ENCODE data around the gene CD200.

The CD200 gene, protein sequence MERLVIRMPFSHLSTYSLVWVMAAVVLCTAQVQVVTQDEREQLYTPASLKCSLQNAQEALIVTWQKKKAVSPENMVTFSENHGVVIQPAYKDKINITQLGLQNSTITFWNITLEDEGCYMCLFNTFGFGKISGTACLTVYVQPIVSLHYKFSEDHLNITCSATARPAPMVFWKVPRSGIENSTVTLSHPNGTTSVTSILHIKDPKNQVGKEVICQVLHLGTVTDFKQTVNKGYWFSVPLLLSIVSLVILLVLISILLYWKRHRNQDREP

DNA sequence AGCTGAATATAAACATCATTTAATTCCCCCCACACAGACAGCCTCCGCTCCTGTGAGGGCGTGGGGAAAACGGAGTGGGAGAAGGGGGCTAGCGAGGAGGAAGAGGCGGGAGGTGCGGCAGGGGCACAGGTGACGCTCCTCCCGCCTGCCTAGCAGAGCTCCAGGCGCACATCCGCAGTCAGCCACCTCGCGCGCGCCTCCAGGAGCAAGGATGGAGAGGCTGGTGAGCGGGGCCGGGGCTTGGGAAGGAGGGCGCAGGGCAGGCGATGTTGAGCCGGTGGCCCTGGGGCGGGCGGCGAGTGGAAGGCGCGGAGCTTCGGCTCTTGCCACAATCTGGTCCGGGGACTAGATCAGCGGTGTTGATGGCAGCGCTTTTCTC lies at the start of gene CD200:
TSS of gene CD200 (plus strand) at position 155 of the 379 bp plus-strand sequence. CDS start at position 212, 57 bp downstream.
- no peak for DNase-seq (ENCODE audit: low spot score)

DNA sequence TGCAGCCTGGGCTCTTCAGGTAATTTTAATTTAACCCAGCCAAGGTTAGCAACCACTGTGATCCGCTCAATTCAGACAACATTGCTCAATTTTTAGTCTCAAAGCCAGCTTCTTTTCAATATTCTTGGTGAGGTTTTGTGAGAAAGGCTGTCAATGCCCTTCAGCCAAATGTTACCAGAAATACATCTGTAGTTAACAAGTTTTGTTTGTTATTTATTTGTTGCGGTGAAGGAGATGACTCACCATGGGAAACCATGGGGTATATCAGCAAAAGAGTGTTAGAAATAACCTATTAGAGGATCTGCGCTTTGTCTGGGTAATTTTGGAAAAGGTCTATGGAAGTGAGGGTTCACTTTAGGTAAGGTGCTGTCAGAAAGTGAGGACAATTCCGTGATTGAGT lies 43.9 kb upstream of the CD200 start:
- no peak for DNase-seq (ENCODE audit: low spot score)

DNA sequence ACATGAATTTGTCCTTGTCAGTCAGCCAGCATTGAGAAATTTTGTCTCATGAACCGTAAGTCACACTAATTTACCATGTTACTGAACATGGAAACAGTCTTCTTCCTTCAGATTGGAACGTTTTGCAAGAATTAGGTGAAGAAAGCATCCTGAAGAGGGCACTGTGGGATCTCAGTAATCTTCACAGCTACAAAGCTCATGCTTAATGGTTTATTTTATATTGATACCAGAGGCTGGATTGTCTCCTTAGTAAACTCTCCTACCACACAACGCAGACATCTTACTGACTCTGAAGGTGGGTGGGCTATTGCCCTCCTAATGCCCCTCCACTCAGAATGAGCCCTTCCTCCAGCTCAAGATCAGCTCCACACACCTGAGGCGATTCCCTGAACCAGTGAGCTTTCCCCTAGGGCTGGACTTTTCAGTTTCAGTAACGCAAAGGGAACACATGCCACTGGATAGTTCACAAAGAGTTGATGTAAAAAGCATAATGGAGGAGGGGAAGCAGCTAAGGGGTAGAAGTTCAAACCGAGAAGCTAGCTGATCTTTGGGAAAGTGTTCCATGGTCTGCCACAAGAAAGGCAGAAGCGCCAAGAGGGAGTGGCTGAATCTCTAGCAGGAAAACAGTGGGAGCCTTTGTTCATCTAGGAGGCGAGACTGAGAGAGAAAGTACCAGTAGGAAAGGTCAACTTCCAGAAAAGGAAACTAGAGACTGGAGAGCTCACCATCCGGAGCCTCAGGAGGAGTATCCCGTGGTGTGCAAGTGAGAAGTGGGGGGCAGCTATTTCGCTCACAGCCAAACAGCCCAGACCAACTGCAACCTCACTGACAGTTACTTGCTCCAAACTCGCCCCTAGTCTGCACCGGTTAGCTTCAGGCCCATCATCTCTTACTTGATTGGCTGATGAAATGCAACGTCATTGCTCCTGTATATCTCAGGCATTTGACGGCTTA lies 39.3 kb upstream of the CD200 start, which contains the start of gene SLC9C1:
TSS of gene SLC9C1 (minus strand) at position 849 of the 954 bp plus-strand sequence. CDS start 7,425 bp downstream, outside the sequence.
- peak; percentile 59 for DNase-seq (ENCODE audit: low spot score)

DNA sequence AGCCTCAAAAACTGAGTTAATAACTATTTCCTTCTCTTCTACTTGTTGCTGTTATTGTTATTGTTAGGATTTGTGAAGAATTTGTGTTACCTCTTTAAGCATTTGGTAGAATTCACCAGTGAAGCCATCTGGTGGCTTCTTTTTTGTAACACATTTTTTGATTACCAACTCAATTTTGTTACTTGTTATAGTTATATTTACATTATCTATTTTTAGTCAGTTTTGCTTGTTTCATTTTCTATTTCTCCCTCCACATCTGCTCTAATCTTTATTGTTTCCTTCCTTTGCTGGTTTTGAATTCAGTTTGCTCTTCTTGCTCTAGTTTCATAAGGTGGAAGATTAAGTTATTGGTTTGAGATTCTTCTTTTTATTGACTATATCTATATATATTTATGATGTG lies 35.2 kb upstream of the CD200 start:
- no peak for DNase-seq (ENCODE audit: low spot score)

DNA sequence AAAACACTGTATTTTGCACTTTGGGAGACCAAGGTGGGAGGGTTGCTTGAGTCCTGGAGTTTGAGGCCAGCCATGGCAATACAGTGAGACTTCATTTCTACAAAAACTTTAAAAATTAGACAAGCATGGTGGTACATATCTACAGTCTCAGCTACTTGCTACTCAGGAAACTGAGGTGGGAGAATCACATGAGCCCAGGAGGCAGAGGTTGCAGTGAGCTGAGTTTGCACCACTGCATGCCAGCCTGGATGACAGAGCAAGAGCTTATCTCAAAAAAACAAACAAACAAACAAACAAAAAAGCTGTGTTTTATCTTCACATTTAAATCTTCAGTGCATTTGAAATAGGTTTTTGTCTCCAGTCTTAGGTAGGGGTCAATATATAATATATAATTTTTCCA lies 34.2 kb upstream of the CD200 start:
- DNase-seq (ENCODE audit: low spot score): no peak

DNA sequence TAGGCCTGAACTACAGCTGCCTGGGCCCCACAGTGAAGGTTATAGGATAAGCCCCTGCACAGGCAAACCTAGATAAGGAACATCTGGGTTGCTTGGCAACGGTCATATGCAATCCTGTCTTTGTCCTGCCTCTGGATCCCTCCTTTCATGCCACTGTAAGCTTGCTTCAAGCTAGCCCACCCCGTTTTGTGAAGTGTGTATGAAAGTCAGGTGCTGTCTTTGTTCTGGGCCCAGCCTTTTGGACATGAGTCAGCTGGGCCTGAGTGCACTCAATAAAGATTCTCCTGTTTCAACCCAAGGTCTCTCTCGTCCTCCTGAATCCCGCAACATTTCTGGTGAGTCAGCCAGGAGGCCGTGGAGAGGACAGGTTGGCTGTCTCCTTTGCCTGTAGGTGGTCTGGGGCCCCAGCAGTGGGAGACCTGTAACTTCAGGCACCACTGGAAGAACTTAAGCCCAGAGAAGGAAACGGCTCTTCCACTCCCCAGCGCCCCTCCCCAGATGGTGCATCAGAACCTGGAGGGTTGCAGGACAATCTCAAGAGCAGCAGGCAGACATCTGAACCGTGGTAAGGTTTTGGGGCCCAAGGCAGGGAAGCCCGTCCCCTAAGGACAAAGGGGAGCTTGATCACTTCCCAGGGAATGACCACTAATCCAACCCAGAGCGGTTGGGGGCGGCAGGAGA lies 30.7 kb upstream of the CD200 start:
- DNase-seq (ENCODE audit: low spot score): no peak

DNA sequence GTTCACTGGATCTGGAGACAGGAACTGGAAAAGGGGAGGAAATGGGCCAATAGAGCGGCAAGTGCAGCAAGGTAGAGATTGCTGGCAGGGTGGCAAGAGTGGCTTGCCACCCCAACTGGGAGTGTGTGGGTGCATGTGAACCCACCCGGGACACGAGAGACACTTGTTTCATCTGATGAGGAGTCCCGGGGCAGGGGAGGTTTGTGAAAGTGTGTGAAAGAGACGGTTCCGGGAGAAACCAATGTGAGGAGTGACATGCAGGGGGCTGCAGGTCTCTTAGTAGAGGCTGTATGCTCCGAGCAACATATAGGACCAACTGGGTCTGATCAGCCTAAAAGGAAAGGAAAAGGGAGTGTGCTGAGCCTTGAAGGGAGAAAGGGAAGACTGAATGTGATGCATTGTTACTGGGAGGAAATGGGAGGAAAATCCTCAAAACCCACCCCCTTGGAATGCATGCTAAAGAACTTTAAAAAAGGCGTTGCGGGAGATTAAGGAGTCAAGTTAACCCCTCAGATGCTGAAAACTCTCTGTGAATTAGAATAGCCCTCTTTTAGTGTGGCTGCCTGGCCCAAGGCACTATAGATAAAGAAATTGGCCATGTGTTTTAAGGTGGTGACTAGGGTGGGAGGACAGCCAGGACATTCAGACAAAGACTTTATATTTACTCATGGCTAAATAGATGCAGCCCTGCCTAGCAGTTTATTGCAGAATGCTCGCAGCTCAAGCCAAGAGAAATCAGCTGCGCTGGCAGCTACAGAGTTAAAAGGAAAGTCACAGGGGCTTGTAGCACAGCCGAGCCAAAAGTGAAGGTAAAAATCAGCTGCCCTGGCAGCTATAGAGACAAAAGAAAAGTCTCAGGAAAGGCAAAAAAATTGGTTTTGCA lies 29.8 kb upstream of the CD200 start:
- DNase-seq (ENCODE audit: low spot score): no peak

DNA sequence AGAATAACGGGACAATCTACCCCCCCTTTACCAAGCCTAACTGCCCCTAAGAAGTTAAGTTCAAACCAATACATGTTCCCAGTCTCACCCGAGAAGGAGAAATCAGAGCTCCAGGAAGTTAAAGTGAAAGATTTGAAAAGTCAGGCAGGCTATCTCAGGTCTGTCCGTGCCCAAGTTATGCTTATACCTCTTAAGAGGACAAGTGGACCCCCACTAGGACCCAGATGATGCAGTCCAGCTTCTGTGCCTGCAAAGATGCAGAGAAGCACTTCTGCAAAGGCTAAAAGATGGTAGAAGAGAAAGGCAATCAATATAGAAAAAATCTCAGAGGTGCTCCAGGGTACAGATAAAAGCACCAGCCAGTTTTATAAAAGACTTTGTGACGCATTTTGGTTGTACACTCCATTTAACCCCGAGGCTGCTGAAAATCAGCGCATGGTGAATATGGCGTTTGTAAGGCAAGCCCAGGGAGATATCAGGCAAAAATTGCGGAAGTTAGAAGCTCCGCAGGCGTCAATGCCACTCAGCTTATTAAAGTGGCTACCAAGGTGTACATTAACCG lies 29.1 kb upstream of the CD200 start:
- DNase-seq (ENCODE audit: low spot score): no peak

DNA sequence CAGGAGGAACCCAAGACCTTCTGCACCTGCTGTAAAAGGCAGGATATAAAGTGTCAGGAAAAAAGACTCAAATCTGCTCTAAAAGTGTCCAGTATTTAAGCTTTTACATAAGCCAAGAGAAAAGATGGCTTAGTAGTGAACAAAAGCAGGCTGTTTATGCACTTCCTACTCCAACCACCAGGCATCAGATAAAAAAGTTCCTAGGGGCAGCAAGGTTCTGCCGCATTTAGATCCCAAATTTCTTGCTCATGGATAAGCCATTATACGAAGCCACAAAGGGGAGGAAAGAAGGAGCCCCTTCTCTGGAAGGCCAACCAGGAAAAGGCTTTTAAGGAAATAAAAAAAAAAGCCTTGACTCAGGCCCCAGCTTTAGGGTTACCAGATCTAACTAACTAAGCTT lies 28.3 kb upstream of the CD200 start:
- no peak for DNase-seq (ENCODE audit: low spot score)

DNA sequence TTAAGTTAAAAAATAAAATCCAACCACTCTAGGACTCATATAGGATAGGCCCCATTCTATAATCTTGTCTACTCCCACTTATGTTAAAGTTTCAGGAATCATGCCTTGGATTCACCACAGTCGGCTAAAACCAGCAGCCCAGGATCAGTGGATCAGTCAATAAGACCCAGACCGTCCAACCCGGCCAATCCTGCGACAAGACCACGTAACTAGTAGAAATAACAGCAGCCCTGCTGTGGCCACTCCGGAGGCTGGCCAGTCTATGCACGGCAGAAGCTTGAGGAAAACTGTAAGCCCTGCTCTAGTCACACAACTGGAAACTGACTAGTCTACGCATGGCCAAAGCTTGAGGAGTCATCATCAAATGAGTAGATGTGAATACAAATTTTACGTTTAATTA lies 26.1 kb upstream of the CD200 start:
- no peak for DNase-seq (ENCODE audit: low spot score)

DNA sequence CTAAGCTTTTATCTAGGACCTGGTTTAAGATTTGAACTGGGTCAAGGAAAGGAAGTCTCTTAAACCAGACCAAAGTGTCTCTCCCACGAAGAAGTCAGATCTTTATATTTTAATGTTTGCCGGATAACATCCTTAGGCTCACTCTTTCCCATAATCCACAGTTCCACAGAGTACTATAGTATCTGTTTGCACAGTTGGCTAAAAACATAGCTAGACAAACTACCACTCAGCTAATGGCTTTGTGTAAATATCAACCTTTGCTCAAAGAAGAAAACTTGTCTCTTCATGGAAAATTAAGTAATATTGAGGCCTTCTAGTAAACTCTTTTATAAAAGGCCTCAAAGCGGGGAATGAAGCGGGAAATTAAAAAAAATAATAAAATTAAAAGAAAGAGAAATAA lies 25.4 kb upstream of the CD200 start:
- DNase-seq (ENCODE audit: low spot score): no peak

DNA sequence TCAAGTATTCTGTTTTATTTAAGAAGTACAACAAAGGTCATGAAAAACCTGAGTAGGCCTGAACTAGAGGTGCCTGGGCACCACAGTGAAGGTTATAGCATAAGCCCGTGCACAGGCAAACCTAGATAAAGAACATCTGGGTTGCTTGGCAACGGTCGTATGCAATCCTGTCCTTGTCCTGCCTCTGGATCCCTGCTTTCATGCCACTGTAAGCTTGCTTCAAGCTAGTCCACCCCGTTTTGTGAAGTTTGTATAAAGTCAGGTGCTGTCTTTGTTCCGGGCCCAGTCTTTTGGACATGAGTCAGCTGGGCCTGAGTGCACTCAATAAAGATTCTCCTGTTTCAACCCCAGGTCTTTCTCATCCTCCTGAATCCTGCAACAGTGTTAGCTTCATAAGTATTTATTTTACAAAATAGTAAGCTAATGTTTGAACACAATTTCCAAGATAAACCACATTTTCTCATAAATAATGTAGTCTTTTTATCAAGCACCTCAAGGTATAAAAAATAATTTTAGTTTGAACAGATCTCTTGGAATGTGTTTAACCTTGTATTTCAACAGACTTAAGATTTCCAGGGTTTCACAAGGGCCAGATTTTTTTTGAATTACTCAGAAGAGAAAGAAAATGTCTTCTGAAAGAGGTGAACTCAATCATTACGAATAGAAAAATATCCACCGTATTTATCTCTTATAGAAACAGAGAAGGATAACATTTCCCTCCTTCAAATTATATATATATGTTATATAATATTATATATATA lies 24.6 kb upstream of the CD200 start:
- no peak for DNase-seq (ENCODE audit: low spot score)

DNA sequence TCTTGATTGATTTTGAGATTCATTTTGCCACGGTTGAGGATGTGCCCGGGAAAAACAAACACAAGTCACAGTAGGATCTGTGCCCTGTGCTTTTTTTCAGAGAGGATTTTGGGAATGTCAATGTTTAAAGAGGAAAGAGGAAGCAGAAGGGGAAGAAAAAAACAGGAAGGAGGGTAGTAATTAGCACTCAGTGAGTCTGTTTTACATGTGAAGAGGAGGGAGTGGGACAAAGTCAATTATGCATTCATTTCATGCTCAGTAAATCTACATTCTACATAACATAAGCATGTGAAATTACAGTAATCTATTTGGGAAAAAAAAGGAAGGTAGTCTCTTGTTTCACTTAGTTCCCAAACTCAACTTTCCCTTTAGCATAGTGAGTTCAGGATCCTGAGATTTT lies 18.3 kb upstream of the CD200 start:
- DNase-seq (ENCODE audit: low spot score): no peak

DNA sequence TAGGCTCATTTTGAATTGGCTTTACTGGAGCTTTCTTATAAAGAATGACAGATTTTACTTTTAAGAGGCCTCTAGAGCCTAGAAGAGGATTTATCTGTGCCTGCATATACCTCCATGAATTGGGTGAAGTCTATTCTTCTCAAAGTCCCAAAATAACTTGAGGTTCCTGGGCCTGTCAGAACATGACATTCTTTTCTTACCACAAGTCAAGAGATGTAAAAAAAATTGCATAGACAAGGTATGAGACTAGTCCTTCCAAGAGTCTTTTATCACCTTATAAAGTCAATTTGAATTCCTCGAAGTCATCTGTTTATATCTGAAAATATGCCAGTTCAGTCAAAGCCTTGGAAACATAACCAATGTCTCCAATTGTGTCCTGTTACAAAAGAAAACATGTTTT lies 17.2 kb upstream of the CD200 start:
- DNase-seq (ENCODE audit: low spot score): no peak

DNA sequence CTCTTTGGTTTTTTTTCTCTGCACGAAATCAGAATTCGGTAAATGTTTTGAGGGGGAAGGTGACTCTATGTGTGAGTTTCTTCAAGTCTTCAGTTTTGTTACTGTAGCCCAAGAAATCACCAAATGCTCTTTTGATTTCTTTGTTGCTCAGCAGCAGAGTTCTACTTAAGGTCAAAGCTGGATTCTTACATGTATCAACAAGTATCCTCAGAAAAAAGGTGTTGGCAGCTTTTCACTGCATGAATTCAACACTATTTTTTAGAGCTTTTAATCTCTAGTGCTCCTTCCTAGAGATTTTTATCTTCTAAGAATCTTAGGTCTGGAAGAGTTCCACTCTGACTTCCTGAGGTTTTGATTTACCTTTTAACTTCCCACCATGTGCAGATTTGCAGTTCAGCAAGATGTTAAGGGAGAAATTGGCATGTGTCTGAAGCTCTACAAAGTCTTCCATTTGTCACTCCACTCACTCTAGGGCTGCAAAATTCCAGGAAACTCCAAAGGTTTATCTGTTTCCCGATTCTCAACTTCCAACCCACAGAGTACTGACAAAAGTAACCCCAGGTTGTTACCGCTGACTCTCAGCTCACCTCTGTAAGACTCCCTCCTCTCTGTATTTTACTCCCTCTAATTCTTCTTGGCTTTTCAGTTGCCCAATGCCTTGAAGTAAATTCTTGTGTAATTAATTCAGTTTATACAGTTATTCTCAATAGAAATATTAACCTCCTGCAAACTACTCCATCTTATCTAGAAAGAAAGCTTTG lies 13.3 kb upstream of the CD200 start:
- no peak for DNase-seq (ENCODE audit: low spot score)

DNA sequence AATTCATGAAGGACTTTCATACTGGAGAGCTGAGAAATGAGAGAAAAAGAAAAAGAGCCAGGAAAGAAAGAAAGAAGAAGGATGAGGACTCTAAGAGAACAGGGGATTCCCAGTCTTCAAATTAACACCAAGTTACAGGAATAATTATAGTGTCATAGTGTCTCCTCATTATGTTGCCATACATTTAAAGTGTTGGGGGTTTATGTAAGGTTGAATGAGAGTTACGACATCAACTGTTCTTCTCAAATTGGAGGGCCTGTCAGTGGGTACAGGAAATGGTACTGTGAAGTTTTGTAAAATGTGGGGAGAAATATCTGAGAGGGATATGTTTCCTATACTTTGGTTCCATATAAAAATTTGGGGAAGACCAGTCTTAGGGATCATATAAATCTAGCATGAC lies 12.3 kb upstream of the CD200 start:
- no peak for DNase-seq (ENCODE audit: low spot score)

DNA sequence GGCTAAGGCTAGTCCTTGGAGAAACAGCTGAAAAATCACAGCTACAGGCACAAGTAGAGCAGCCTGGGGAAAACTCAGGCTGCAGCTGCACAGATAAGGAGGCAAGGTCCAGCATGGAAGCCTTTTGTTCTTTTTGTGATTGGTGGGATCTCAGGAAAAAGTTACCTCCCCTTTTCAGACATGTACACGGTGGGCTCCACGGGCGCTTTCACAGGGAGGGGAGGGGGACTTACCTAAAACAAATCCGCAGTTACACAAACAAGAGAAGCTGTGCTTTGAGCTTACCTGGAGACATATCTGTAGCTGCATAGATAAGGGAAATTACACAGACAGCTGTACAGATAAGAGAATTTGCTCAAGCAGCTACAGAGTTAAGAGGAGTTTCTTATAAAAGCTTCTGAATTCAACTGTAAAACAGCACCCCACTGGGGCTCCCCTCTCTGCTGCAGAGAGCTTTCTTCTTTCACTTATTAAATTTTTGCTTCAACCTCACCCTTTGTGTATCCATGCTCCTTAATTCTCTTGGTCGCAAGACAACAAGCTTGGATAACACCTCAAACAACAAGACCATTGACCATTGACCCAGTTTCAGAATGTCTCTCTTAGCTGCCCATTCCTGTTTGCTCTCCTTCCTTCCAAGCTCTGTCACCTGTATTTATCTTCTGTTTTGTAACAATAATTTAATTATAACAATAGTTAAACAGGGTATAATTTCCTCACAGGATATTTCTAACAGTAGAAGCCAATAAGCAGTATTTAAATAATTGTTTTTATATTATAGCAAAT lies 10.9 kb upstream of the CD200 start:
- DNase-seq (ENCODE audit: low spot score): no peak

DNA sequence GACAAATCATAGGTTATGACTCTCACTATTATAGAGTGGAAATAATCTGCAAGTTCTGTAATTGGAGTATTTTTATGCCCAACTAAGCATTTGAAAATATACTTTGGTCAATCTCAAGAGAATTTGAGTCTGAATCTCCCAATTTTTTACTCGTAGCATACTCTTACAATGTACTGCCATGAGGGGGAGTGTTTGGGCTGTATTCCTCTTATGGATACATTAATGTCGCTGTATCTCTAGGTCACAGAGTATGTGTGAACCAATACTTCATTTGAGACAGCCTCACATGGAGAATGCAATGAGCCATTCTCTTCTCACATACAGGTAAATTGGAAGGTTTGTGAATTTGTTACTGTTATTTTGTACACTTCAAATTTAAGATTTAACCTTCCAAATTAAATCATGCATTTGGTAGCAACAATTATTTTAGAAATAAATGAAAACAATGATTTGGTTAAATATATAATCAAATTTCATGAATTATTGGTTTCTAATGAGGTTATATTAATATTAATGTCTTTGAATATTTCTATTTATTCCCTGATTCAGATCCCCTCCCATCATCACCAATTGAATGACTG lies 5.5 kb upstream of the CD200 start:
- peak; percentile 77 for DNase-seq (ENCODE audit: low spot score)

DNA sequence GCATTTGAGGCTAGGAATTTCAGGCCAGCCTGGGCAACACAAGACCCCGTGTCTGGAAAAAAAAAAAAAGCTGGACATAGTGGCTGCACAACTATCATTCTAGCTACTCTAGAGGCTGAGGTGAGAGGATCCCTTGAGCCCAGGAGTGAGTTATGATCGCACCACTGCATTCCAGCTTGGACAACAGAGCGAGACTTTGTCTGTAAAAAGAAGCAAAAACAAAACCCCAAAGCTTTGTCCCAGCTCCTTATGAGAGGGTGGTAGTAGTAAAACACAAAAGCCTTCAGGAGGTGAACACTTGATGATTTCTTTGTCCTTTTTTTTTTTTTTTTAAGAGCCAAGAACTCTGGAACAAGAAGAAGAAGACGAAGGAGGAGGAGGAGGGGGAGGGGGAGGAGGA lies 1.1 kb upstream of the CD200 start:
- DNase-seq (ENCODE audit: low spot score): no peak

All from RKO (cell line).